GM10266 (cell line): ENCODE measurements around the gene RDH8.

Experiments
- DNase-seq: peaks from one replicate; pipeline ENCODE4 v3.0.0; 2012; ENCODE audit errors: extremely low spot score
- CTCF ChIP-seq: IDR thresholded peaks from 2 replicates; pipeline ENCODE4 v1.5.1; 2012; ENCODE audit warnings: mild to moderate bottlenecking, low read depth; ENCODE audit not compliant: control insufficient read depth, insufficient read depth; ENCODE audit errors: missing control alignments

Gene RDH8

GRCh38 chr19:9971166-9971897 lies 42.0 kb upstream of the RDH8 start:
- no peak for TF ChIP-seq CTCF

GRCh38 chr19:9972103-9972502 lies 41.2 kb upstream of the RDH8 start:
- no peak for TF ChIP-seq CTCF
- no peak for DNase-seq

More at GRCh38 chr19:9971166-9971897, 42.0 kb upstream of the RDH8 start:
- DNase-seq: no peak

GRCh38 chr19:9981406-9982260 lies 31.6 kb upstream of the RDH8 start:
- no peak for DNase-seq
- TF ChIP-seq CTCF: no peak

GRCh38 chr19:9986787-9987281 lies 26.4 kb upstream of the RDH8 start:
- DNase-seq: no peak
- TF ChIP-seq CTCF: no peak

- DNase-seq: no peak
- no peak for TF ChIP-seq CTCF
Observed at GRCh38 chr19:9989504-9989903, 23.8 kb upstream of the RDH8 start.

GRCh38 chr19:9991425-9992191 lies 21.7 kb upstream of the RDH8 start:
- no peak for DNase-seq
- TF ChIP-seq CTCF: no peak
